IPS DF 6.9 (cell line): Measurements from ENCODE around the gene NT5C1A.

Source experiments
- DNase-seq: peaks from one replicate; pipeline ENCODE4 v3.0.0-alpha.2; 2013; ENCODE audit warnings: low read depth, low spot score
- H3K27ac ChIP-seq: one replicate; pipeline ENCODE4 v1.5.1; 2013; ENCODE audit warnings: low read length, control low read depth
- H3K27me3 ChIP-seq: 2 replicates; pipeline ENCODE4 v1.6.1; 2013; ENCODE audit warnings: mild to moderate bottlenecking, low read length; ENCODE audit not compliant: control insufficient read depth, insufficient read depth
- H3K36me3 ChIP-seq: 2 replicates; pipeline ENCODE4 v1.6.1; 2013; ENCODE audit warnings: low read length; ENCODE audit not compliant: control insufficient read depth, insufficient read depth
- H3K4me1 ChIP-seq: 2 replicates; pipeline ENCODE4 v1.6.1; 2013; ENCODE audit warnings: low read length; ENCODE audit not compliant: control insufficient read depth, insufficient read depth
- H3K4me3 ChIP-seq: 2 replicates; pipeline ENCODE4 v1.5.1; 2013; ENCODE audit warnings: mild to moderate bottlenecking, low read length
- H3K9me3 ChIP-seq: 2 replicates; pipeline ENCODE4 v1.6.1; 2013; ENCODE audit warnings: low read length, inconsistent platforms; ENCODE audit not compliant: control insufficient read depth, insufficient read depth
- WGBS: extraction: QIAGEN DNeasy Blood & Tissue Kit; methylation state at CpG from one replicate; pipeline ENCODE4 v1.1.7; 2013; ENCODE audit warnings: mixed read lengths, missing lambda C conversion rate; ENCODE audit not compliant: insufficient read length, insufficient coverage; 5-methylcytosine and 5-hydroxymethylcytosine counted together

The NT5C1A gene

DNA sequence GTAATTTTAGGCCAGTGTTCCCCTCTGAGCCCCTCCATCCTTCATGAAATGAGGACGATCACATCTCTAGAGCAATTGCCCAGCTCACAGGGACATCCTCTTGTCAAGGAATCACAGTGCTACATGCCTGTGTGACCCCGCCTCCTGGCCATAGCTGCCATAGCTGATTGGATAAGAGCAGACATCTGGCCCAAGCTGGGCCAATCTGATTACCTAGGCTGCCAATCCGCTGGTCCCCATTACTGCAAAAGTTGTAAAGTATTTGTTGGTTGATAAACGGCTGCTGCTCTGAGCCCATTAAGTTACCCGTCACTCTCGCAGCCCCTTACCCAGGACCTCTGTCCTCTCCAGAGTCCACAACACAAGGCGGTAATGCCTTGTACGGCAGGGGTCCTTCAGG lies 8.3 kb downstream of the NT5C1A start:
- H3K4me3 ChIP-seq: no peak overlapping the region
- WGBS: no CpG with 5 or more reads among the region's 8 CpGs

GRCh38 chr1:39662861-39663260 lies 9.0 kb downstream of the NT5C1A start:
- Histone ChIP-seq H3K9me3 (no peaks in the 10 kb centered on the region), H3K27me3 (peaks cover 14% of the 10 kb centered on the region), H3K4me1 (peaks cover under 1% of the 10 kb centered on the region; the same call in 1 of the 2 replicates), H3K4me3 (no peak overlapping the region), H3K27ac (no peak overlapping the region), H3K36me3 (no peaks in the 10 kb centered on the region)
- no peak for DNase-seq
- WGBS: no CpG with 5 or more reads among the region's 1 CpG

More for the DNA sequence above, 8.3 kb downstream of the NT5C1A start:
- H3K27me3 ChIP-seq: peaks cover 21% of the 10 kb centered on the region
- H3K4me1 ChIP-seq: no peaks in the 10 kb centered on the region
- no peak overlapping the region for H3K27ac ChIP-seq
- no peaks in the 10 kb centered on the region for H3K9me3 ChIP-seq
- H3K36me3 ChIP-seq: no peaks in the 10 kb centered on the region
- no peak for DNase-seq

DNA sequence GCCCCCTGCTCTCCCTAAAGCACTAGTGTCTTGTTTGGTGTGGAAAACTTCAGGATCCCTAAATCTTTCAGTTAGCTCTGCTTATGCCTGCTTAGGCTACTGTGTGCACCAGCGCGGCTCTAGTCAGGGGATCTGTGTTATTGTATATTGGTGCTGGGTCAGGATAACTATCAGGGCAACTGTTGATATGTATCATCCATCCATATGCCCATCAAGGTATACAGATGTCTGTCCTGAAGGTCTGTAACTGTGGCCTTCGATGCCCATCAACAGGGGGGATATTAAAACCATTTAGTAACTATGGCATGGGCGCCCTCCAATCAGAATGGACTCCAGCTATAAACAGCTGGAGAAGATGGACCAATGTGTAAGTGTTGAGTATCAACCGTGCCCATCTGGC lies 12.4 kb downstream of the NT5C1A start:
- Histone ChIP-seq H3K9me3 (no peaks in the 10 kb centered on the region), H3K36me3 (no peaks in the 10 kb centered on the region), H3K4me3 (no peak overlapping the region), H3K4me1 (peaks cover 3% of the 10 kb centered on the region; the same call in 1 of the 2 replicates), H3K27ac (no peak overlapping the region), H3K27me3 (no peaks in the 10 kb centered on the region; the same call in 1 of the 2 replicates)
- DNase-seq: no peak
- WGBS: no CpG with 5 or more reads among the region's 5 CpGs

DNA sequence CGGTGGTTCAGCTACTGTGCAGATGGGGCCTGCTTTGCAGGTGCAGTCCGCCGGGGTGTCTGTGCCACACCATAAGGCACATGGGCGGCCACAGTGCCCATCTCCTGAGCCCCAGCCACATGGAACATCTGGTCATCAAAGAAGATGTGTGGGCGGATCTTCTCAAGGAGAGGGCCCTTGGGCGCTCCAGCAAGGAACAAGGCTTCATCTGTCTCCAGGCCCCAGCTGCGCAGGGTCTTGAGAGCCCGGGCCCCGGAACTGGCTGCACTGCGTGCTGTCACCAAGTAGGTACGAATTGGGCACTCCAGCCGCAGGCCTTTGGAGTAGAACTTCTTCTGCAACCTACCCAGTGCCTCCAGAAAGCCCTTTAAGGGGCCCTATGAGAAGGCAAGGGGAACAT lies 12.8 kb downstream of the NT5C1A start:
- H3K27me3 ChIP-seq: no peaks in the 10 kb centered on the region; the same call in 1 of the 2 replicates
- WGBS: no CpG with 5 or more reads among the region's 12 CpGs

GRCh38 chr1:39657923-39658485 lies 13.9 kb downstream of the NT5C1A start:
- H3K4me1 ChIP-seq: peaks cover 3% of the 10 kb centered on the region; the same call in 1 of the 2 replicates
- no CpG with 5 or more reads among the region's 6 CpGs for WGBS
- no peaks in the 10 kb centered on the region; the same call in 1 of the 2 replicates for H3K27me3 ChIP-seq
- DNase-seq: no peak
- H3K4me3 ChIP-seq: no peak overlapping the region
- H3K36me3 ChIP-seq: no peaks in the 10 kb centered on the region
- no peak overlapping the region for H3K27ac ChIP-seq
- H3K9me3 ChIP-seq: no peaks in the 10 kb centered on the region

More for the DNA sequence above, 12.8 kb downstream of the NT5C1A start:
- no peak for DNase-seq
- Histone ChIP-seq H3K4me3 (no peak overlapping the region), H3K4me1 (peaks cover 3% of the 10 kb centered on the region; the same call in 1 of the 2 replicates), H3K36me3 (no peaks in the 10 kb centered on the region), H3K9me3 (no peaks in the 10 kb centered on the region), H3K27ac (no peak overlapping the region)

DNA sequence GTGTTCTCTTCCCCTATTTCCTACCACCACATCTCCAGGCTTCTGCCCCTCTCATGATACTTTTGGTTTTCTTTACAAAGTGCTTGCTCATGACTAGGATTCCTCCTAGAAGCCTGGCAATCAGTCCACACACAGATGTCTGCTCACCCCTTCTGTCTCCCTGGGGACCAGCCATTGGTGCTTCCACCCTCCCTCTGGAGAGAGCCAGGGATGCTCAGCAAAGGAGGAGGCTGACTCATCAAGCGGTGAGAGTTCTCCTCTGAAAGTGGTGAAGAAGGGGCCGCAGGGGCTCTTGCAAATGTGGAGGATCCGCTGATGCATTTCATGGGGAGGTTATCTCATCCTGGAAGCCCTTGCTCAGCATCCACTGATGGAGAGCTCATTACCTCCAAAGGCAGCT lies 14.5 kb downstream of the NT5C1A start:
- H3K27ac ChIP-seq: no peak overlapping the region
- no peaks in the 10 kb centered on the region for H3K9me3 ChIP-seq
- peaks cover 3% of the 10 kb centered on the region; the same call in 1 of the 2 replicates for H3K4me1 ChIP-seq
- whole genome bisulfite sequencing: no CpG with 5 or more reads among the region's 3 CpGs
- H3K36me3 ChIP-seq: no peaks in the 10 kb centered on the region
- no peak for DNase-seq
- H3K4me3 ChIP-seq: no peak overlapping the region
- H3K27me3 ChIP-seq: no peaks in the 10 kb centered on the region; the same call in 1 of the 2 replicates

DNA sequence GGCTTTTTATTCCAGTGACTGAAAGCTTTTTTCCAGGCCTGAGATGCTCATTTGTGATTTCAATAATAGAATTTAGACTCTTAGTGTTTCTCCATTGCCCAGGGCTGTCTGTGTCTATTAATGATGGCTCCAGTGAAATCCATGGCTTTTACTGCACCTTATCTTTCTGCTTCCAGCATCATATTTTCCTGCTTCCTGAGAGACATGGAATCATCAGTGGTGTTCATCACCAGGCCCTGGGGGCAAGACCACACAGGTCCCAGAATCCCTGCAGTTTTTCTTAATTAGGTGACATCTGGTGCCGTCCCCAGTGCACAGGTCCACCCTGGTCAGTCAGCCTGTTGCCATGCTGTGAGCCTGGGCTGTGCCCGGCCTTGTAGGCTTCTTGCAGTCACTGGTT lies 15.5 kb downstream of the NT5C1A start:
- no peak for DNase-seq
- H3K27me3 ChIP-seq: no peaks in the 10 kb centered on the region; the same call in 1 of the 2 replicates
- WGBS: no CpG with 5 or more reads among the region's 2 CpGs
- H3K4me1 ChIP-seq: peaks cover 3% of the 10 kb centered on the region; the same call in 1 of the 2 replicates
- no peaks in the 10 kb centered on the region for H3K9me3 ChIP-seq
- H3K4me3 ChIP-seq: no peak overlapping the region
- no peak overlapping the region for H3K27ac ChIP-seq
- H3K36me3 ChIP-seq: no peaks in the 10 kb centered on the region

DNA sequence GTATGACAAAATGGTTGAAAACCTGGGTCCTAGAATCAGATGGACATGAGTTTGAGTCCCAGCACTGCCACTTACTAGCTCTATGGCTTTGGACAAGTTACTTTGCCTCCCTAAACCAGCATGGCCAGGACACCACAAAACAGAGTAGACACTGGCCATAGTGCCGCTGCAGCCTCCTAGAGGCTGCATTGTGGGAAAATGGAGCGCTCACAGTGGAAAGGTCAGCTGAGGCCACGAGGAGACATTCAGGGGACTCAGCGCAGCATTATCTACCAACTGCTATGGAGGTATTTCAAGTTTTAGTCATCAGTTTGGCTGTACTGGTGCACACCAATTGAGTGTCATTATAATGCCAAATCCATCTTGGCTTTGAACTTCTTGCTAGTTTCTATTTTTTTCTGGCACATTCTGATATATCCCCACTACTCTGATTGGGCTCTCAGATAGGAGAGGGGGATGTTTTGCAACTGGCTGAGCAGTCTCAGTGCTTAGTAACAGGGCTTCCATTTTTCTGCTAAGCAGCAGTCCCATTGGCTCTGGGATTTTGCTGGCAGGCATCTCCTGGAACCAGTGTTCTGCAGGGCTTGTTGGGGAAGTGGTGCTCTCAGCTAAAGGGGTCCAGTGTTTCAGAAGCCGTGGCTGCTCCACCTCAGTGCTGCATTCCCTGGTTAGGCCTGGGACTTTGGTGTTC lies 16.2 kb downstream of the NT5C1A start:
- no peaks in the 10 kb centered on the region; the same call in 1 of the 2 replicates for H3K27me3 ChIP-seq
- no peaks in the 10 kb centered on the region for H3K36me3 ChIP-seq
- DNase-seq: no peak
- H3K27ac ChIP-seq: no peak overlapping the region
- peaks cover 3% of the 10 kb centered on the region; the same call in 1 of the 2 replicates for H3K4me1 ChIP-seq
- H3K9me3 ChIP-seq: no peaks in the 10 kb centered on the region
- WGBS: no CpG with 5 or more reads among the region's 5 CpGs
- H3K4me3 ChIP-seq: no peak overlapping the region

- Histone ChIP-seq H3K4me3 (no peak overlapping the region), H3K4me1 (peaks cover 3% of the 10 kb centered on the region; the same call in 1 of the 2 replicates), H3K36me3 (no peaks in the 10 kb centered on the region), H3K27me3 (no peaks in the 10 kb centered on the region), H3K27ac (no peak overlapping the region), H3K9me3 (no peaks in the 10 kb centered on the region)
- whole genome bisulfite sequencing: no CpG with 5 or more reads among the region's 7 CpGs
- no peak for DNase-seq
These were observed 17.6 kb downstream of the NT5C1A start for GRCh38 chr1:39654291-39654690.

DNA sequence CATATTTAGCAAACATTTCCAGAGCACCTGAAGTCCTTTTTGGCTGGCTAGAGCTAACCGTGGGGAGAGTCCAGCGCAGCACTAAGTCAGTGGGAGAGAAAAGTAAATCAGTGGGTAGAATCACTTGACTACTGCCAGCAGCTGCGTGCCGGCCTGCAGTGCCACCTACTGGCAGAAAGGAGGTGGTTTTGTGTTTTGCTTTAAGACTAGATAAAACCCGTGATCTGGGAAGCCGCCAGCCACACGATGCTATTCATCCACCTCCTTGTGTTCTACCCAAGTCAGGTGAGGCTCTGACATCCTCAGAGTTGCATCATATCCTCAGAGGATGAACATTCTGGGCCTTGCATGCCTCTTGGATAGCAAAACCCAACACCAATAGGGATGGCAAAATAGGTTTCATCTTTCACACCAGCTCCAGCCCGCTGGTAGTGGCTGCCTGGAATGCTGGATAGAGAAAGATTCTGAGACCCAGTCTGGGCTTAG lies 18.3 kb downstream of the NT5C1A start:
- no peak overlapping the region for H3K4me3 ChIP-seq
- WGBS: no CpG with 5 or more reads among the region's 8 CpGs
- no peaks in the 10 kb centered on the region for H3K27me3 ChIP-seq

More for the DNA sequence above, 18.3 kb downstream of the NT5C1A start:
- DNase-seq: no peak
- Histone ChIP-seq H3K27ac (no peak overlapping the region), H3K9me3 (no peaks in the 10 kb centered on the region), H3K4me1 (peaks cover 3% of the 10 kb centered on the region; the same call in 1 of the 2 replicates), H3K36me3 (no peaks in the 10 kb centered on the region)
